Activated CD4-positive, alpha-beta memory T cell treated with anti-CD3 and anti-CD28 coated beads for 36 hours (primary cell): ENCODE data around the gene MECP2. TPM values are rescaled to one million over a fixed set of nuclear protein-coding genes. Genes with fewer than 3 reads are reported as not detected.
A peak's percentile ranks its signal among the peaks of the same experiment; 100 is the strongest.

Experiments used
- CTCF ChIA-PET: fragments of 350-600 bp; sonication (Branson Sonifier 250); formaldehyde crosslinking; loops from one replicate; lab custom pipeline; 2021; ENCODE audit warnings: antibody characterized with exemption, inconsistent platforms; lab: Charles Lee
- POLR2A ChIA-PET: fragments of 350-600 bp; sonication (Branson Sonifier 250); formaldehyde crosslinking; loops from one replicate; lab custom pipeline; 2021; ENCODE audit warnings: antibody characterized with exemption; lab: Charles Lee
- DNase-seq: peaks from one replicate; pipeline ENCODE4 v3.0.0-alpha.2; 2020
- H3K27ac Mint-ChIP-seq: one replicate; pipeline ENCODE4 v1.8.0; 2021; ENCODE audit warnings: mixed read lengths
- H3K27me3 Mint-ChIP-seq: one replicate; pipeline ENCODE4 v1.8.0; 2021; ENCODE audit warnings: mixed read lengths
- H3K36me3 Mint-ChIP-seq: one replicate; pipeline ENCODE4 v1.8.0; 2021; ENCODE audit warnings: mixed read lengths
- H3K4me1 Mint-ChIP-seq: one replicate; pipeline ENCODE4 v1.8.0; 2021; ENCODE audit warnings: low read depth, mixed read lengths
- H3K4me3 Mint-ChIP-seq: one replicate; pipeline ENCODE4 v1.8.0; 2021; ENCODE audit warnings: mild to moderate bottlenecking, mixed read lengths
- H3K9me3 Mint-ChIP-seq: one replicate; pipeline ENCODE4 v1.8.0; 2021; ENCODE audit warnings: mixed read lengths
- intact Hi-C: fragments of 100-400 bp; cut with micrococcal nuclease; formaldehyde crosslinking; loops from one replicate; pipeline ENCODE4 v1.15.1; 2023
- total RNA-seq, 2 experiments: library from RNA; stranded (reverse); gene quantifications; one replicate each; pipeline ENCODE4 v1.2.3, GENCODE V29; 2021

MECP2 gene
- total RNA-seq, 2 experiments from 2014 or later: 50.8 to 51.0 TPM

DNA sequence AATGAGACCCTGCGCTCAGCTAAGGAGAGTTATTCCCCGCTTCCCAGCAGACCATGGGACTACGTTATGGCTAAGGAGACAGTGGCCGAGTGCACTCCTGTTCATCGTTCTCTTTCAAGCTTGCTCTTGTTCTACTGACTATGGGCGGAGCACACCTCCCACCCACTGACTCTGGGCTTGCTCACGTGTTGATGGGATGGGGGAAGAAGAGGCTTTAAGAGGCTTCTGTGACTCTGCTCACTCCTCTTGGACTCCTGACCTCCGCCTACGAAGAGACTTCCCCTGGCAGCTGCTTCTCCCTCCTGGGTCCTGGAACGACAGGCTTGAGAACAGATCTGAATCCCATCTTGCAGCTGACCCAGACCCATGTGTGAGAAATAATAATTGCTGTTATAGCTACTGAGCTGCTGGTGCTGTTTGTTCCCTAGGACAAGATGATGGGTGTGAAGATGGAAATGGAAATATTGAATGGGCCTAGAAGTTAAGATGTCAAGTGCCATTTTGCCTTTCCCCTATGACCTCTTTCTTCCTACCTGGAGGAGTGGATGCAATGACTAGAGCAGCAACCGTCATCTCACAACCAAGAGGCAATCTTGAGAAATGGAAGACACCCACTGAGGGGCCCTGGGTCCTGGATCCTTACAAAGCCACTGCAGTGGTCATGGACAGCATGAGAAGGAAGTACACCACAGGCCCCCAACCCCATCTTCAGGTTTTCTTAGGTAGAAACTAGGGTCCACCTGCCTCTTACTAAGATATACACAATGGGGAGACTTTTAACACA lies 39.1 kb downstream of the MECP2 start:
- peaks cover 67% of the 10 kb centered on the region for H3K4me1 Mint-ChIP-seq
- peak overlapping the region; percentile 76 for H3K27ac Mint-ChIP-seq
- peaks cover 21% of the 10 kb centered on the region for H3K36me3 Mint-ChIP-seq
- no peaks in the 10 kb centered on the region for H3K27me3 Mint-ChIP-seq
- POLR2A ChIA-PET: no interaction called here
- intact Hi-C loops: loop anchor here (5.0 kb wide), 1 partner anchor 39 kb away; the partner anchor contains the start of gene MECP2
- no peak overlapping the region for H3K4me3 Mint-ChIP-seq
- DNase-seq: peak; percentile 36
- no peaks in the 10 kb centered on the region for H3K9me3 Mint-ChIP-seq
- CTCF ChIA-PET: interaction anchor here (2.4 kb wide), 1 partner anchor 44 kb away, joined by 8 read pairs; no protein-coding TSS in a partner anchor

GRCh38 chrX:154057791-154058190 lies 39.7 kb downstream of the MECP2 start:
- H3K27me3 Mint-ChIP-seq: no peaks in the 10 kb centered on the region
- ChIA-PET POLR2A (interaction anchor here (1.0 kb wide), 1 partner anchor 16 kb away, joined by 3 read pairs; no protein-coding TSS in a partner anchor), CTCF (interaction anchor here (2.4 kb wide), 1 partner anchor 44 kb away, joined by 8 read pairs; no protein-coding TSS in a partner anchor)
- peaks cover 21% of the 10 kb centered on the region for H3K36me3 Mint-ChIP-seq
- no peaks in the 10 kb centered on the region for H3K9me3 Mint-ChIP-seq
- DNase-seq: no peak
- H3K4me3 Mint-ChIP-seq: no peak overlapping the region
- H3K4me1 Mint-ChIP-seq: peaks cover 63% of the 10 kb centered on the region
- intact Hi-C loops: loop anchor here (5.0 kb wide), 1 partner anchor 40 kb away; the partner anchor contains the start of gene MECP2
- peak overlapping the region; percentile 76 for H3K27ac Mint-ChIP-seq

DNA sequence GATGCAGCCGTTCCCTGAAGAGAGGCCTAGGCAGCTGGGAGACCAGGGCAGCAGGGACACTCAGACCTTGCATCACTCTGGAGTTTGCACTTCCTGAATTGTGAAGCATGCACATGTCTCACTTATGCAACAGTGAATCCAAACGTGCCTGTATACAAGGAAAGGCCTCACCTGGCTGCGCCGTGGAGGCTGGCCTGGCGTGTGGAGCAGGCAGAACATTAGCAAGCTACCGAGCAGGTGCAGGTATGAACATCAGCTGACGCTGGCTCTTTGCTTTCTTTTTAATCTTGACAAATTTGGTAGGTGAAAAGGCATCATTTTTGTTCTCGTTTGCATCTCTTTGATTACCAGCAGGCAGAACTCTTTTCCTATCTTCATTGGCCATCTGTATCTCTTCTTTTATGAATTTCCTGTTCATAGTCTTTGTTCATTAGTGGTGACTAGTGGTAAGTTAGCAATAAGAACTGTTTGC lies 40.7 kb downstream of the MECP2 start:
- Mint-ChIP-seq H3K9me3 (no peaks in the 10 kb centered on the region), H3K27ac (peak overlapping the region; percentile 76), H3K4me3 (peak overlapping the region; percentile 13), H3K27me3 (no peaks in the 10 kb centered on the region), H3K4me1 (peaks cover 61% of the 10 kb centered on the region), H3K36me3 (peaks cover 20% of the 10 kb centered on the region)
- ChIA-PET CTCF (interaction anchor here (1.6 to 2.4 kb wide), 2 partner anchors 36 to 43 kb away, joined by 4 to 8 read pairs; no protein-coding TSS in a partner anchor), POLR2A (interaction anchor here (1.0 kb wide), 1 partner anchor 15 kb away, joined by 3 read pairs; no protein-coding TSS in a partner anchor)
- DNase-seq: no peak
- intact Hi-C loops: loop anchor here (5.0 kb wide), 1 partner anchor 40 kb away; the partner anchor contains the start of gene MECP2

- Mint-ChIP-seq H3K27me3 (no peaks in the 10 kb centered on the region), H3K9me3 (no peaks in the 10 kb centered on the region), H3K4me1 (peaks cover 37% of the 10 kb centered on the region), H3K27ac (peak overlapping the region; percentile 62), H3K36me3 (peaks cover 28% of the 10 kb centered on the region), H3K4me3 (no peak overlapping the region)
- intact Hi-C loops: loop anchor here (2.0 kb wide), 1 partner anchor 33 kb away; the partner anchor contains the start of gene IRAK1
- DNase-seq: peak; percentile 71
- POLR2A ChIA-PET: no interaction called here
- CTCF ChIA-PET: interaction anchor here (0.9 to 2.1 kb wide), 9 partner anchors 11 to 83 kb away, joined by 3 to 6 read pairs (median 3); no protein-coding TSS in a partner anchor
Observed at GRCh38 chrX:154051201-154051810, 46.2 kb downstream of the MECP2 start.

DNA sequence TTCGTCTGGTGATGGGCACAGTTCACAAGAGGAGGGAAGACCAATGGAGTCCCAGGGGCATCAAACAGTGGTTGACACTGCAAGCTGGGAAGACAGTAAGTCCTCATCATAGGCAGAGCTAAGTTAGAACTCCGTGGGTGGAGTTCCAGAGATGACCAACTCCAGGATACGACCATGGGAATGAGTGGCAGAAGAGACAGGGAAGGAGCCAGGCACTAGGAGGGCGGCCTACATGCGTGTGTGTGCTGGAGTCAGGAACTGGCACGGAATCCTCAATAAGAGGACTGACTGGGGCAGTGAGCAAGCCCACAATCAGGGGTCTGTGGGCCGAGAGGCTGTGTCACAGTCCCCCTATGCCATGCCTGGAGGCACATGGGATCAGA lies 47.4 kb downstream of the MECP2 start:
- Mint-ChIP-seq H3K4me1 (peaks cover 34% of the 10 kb centered on the region), H3K27me3 (no peaks in the 10 kb centered on the region), H3K9me3 (no peaks in the 10 kb centered on the region), H3K4me3 (no peak overlapping the region), H3K27ac (peak overlapping the region; percentile 53), H3K36me3 (peaks cover 27% of the 10 kb centered on the region)
- intact Hi-C loops: loop anchor here (2.0 kb wide), 1 partner anchor 31 kb away; the partner anchor contains the start of gene IRAK1
- CTCF ChIA-PET: interaction anchor here (0.9 to 1.6 kb wide), 2 partner anchors 36 to 258 kb away, joined by 3 read pairs; no protein-coding TSS in a partner anchor
- POLR2A ChIA-PET: no interaction called here
- no peak for DNase-seq

GRCh38 chrX:154049209-154050112 lies 48.1 kb downstream of the MECP2 start:
- H3K27me3 Mint-ChIP-seq: no peaks in the 10 kb centered on the region
- ChIA-PET POLR2A (no interaction called here), CTCF (interaction anchor here (0.9 to 1.6 kb wide), 2 partner anchors 36 to 259 kb away, joined by 3 read pairs; no protein-coding TSS in a partner anchor)
- H3K27ac Mint-ChIP-seq: peak overlapping the region; percentile 53
- peaks cover 27% of the 10 kb centered on the region for H3K36me3 Mint-ChIP-seq
- intact Hi-C loops: loop anchor here (2.0 kb wide), 1 partner anchor 31 kb away; the partner anchor contains the start of gene IRAK1
- no peaks in the 10 kb centered on the region for H3K9me3 Mint-ChIP-seq
- no peak for DNase-seq
- no peak overlapping the region for H3K4me3 Mint-ChIP-seq
- peaks cover 34% of the 10 kb centered on the region for H3K4me1 Mint-ChIP-seq

DNA sequence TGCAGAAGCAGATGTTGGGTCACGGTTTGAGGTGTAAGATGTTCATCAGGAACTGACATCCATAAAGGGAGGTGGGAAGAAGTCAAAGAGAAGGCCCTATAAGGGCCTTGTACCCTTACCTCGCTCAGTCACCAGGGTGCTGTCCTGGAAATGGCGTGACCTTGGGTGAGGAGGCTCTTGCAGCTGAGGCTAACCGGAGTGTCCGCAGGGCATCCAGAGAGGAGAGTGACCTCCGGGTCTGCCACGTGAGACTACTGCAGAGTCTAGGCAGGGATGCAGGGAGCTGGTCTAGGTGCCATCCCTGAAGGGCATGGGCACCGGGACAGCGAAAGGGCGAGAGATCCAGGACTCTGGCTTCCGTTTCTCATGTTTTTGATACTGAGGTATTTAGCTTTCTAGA lies 49.1 kb downstream of the MECP2 start:
- Mint-ChIP-seq H3K36me3 (peaks cover 27% of the 10 kb centered on the region), H3K27me3 (no peaks in the 10 kb centered on the region), H3K9me3 (no peaks in the 10 kb centered on the region), H3K4me1 (peaks cover 38% of the 10 kb centered on the region), H3K27ac (no peak overlapping the region), H3K4me3 (no peak overlapping the region)
- intact Hi-C loops: no loop called here
- CTCF ChIA-PET: interaction anchor here (1.6 to 2.6 kb wide), 2 partner anchors 35 to 260 kb away, joined by 3 to 10 read pairs; no protein-coding TSS in a partner anchor
- POLR2A ChIA-PET: interaction anchor here (0.7 kb wide), 1 partner anchor 35 kb away, joined by 3 read pairs; no protein-coding TSS in a partner anchor
- no peak for DNase-seq

- no peak for DNase-seq
- POLR2A ChIA-PET: no interaction called here
- no peak overlapping the region for H3K4me3 Mint-ChIP-seq
- intact Hi-C loops: no loop called here
- H3K4me1 Mint-ChIP-seq: peaks cover 41% of the 10 kb centered on the region
- H3K27me3 Mint-ChIP-seq: no peaks in the 10 kb centered on the region
- peaks cover 27% of the 10 kb centered on the region for H3K36me3 Mint-ChIP-seq
- H3K9me3 Mint-ChIP-seq: no peaks in the 10 kb centered on the region
- CTCF ChIA-PET: interaction anchor here (2.6 kb wide), 1 partner anchor 34 kb away, joined by 10 read pairs; no protein-coding TSS in a partner anchor
- H3K27ac Mint-ChIP-seq: peak overlapping the region; percentile 26
Observed at GRCh38 chrX:154046940-154047610, 50.4 kb downstream of the MECP2 start.

DNA sequence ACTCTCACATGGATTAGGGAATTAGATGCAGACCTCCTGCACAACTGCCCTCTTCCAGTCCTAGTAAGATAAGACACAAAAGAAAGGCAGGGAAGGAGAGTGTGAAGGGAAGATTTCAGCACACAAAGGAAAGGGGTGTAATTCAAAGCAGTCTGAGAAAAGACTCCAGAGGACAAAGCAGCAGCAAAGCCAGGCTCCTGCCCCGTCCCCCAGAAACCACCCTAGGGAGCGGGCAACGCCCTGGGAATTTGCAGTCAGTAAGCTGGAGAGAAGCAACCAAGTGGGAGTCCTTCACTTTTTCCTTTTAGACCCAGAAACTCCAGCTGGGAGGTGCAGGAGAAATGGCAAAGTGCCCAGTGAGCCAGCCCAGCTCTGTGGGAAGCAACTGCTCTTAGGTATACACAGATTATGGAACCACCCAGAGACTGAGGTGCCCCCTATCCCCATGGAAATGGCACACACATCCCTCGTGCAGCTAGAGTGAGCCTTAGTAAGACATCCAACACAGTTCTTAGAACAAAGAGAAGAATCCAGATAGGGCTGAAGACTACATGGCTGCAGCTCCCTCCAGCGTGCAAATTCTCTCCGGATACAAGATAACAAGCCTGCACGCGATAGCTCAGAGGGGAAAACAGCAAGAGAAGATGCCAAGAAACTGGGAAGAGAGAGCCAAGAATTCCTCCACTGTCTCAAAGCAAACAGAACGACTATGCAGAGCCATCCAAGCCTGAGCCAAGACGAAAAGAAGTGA lies 51.3 kb downstream of the MECP2 start:
- no peak overlapping the region for H3K4me3 Mint-ChIP-seq
- ChIA-PET CTCF (interaction anchor here (2.6 kb wide), 1 partner anchor 33 kb away, joined by 10 read pairs; no protein-coding TSS in a partner anchor), POLR2A (no interaction called here)
- H3K27me3 Mint-ChIP-seq: no peaks in the 10 kb centered on the region
- H3K9me3 Mint-ChIP-seq: no peaks in the 10 kb centered on the region
- intact Hi-C loops: no loop called here
- peaks cover 40% of the 10 kb centered on the region for H3K4me1 Mint-ChIP-seq
- peaks cover 25% of the 10 kb centered on the region for H3K36me3 Mint-ChIP-seq
- no peak overlapping the region for H3K27ac Mint-ChIP-seq
- no peak for DNase-seq

GRCh38 chrX:154044091-154044490 lies 53.4 kb downstream of the MECP2 start:
- H3K4me3 Mint-ChIP-seq: no peak overlapping the region
- no peak for DNase-seq
- H3K4me1 Mint-ChIP-seq: peaks cover 41% of the 10 kb centered on the region
- intact Hi-C loops: no loop called here
- peak overlapping the region; percentile 28 for H3K27ac Mint-ChIP-seq
- H3K27me3 Mint-ChIP-seq: no peaks in the 10 kb centered on the region
- H3K9me3 Mint-ChIP-seq: no peaks in the 10 kb centered on the region
- CTCF ChIA-PET: interaction anchor here (0.6 to 0.9 kb wide), 2 partner anchors 30 to 47 kb away, joined by 3 read pairs; no protein-coding TSS in a partner anchor
- POLR2A ChIA-PET: no interaction called here
- H3K36me3 Mint-ChIP-seq: peaks cover 20% of the 10 kb centered on the region
